Cardiac septum (tissue), 1 donor: ENCODE measurements around the gene NAPSA. TPM values are rescaled to one million over a fixed set of nuclear protein-coding genes. Genes with fewer than 3 reads are reported as not detected.

Experiments used
- DNase-seq: peaks from one replicate; pipeline ENCODE4 v3.0.0-alpha.2; 2020; ENCODE audit warnings: low spot score
- intact Hi-C: fragments of 100-400 bp; cut with DNase I; formaldehyde crosslinking; loops from one replicate; pipeline ENCODE4 v1.14.0; 2022
- total RNA-seq: library from RNA; stranded (reverse); fragmentation: NEBNext Ultra II Directional; extraction: Animal tissue kit (Norgen Biotek cat#: 25700); gene quantifications from one replicate; pipeline ENCODE4 v1.2.1, GENCODE V29; 2021
- donor health status: DM: no; HTN: no; CAD: no.

The NAPSA gene
- total RNA-seq, 1 donor from 2014 or later, result 0.24 TPM

- no peak for DNase-seq
- intact Hi-C loops, result no loop called here
Observed at GRCh38 chr19:50308991-50309390, 56.4 kb downstream of the NAPSA start.

Other genes with a start within 250 kb of the NAPSA start
- gene IZUMO2, start 202.4 kb downstream of the NAPSA start, total RNA-seq, result not detected
- gene MYH14, start 162.0 kb downstream of the NAPSA start, total RNA-seq, result 85.4 TPM
- gene KCNC3, start 36.3 kb downstream of the NAPSA start, total RNA-seq, result 3.8 TPM
- 86.3 TPM for gene NR1H2, start 10.8 kb upstream of the NAPSA start, total RNA-seq
- 8.0 TPM for gene POLD1, start 18.7 kb upstream of the NAPSA start, total RNA-seq
- not detected for gene SPIB, start 53.3 kb upstream of the NAPSA start, total RNA-seq
- gene MYBPC2, start 67.3 kb upstream of the NAPSA start, total RNA-seq, result not detected
- 106 TPM for gene EMC10, start 110.9 kb upstream of the NAPSA start, total RNA-seq
- gene GARIN5A, start 111.2 kb upstream of the NAPSA start, total RNA-seq, result 1.1 TPM
- 36.1 TPM for gene JOSD2, start 145.6 kb upstream of the NAPSA start, total RNA-seq
- gene ASPDH, start 148.3 kb upstream of the NAPSA start, total RNA-seq, result not detected
- 0.81 TPM for gene LRRC4B, start 202.8 kb upstream of the NAPSA start, total RNA-seq